Epithelial cell of prostate (primary cell): ENCODE results near the gene HMGXB3.

Experiments used
- DNase-seq: peaks from one replicate; pipeline ENCODE4 v3.0.0-alpha.2; 2011; ENCODE audit warnings: low read depth, low spot score
- H3K27ac ChIP-seq: fragments of 450-650 bp; 2 replicates; pipeline ENCODE4 v1.5.1; 2017; ENCODE audit warnings: mild to moderate bottlenecking

The HMGXB3 gene

GRCh38 chr5:150000256-150000989 is at the start of gene HMGXB3, which contains the start of gene TIGD6:
Gene HMGXB3 (plus strand): TSS chr5:150000739. CDS start chr5:150004853, 4,114 bp downstream.
Gene TIGD6 (minus strand): TSS chr5:150000654. CDS start chr5:149996348, 4,306 bp downstream.
- H3K27ac ChIP-seq = peak within 1 kb of the TSS; percentile 96
- peak; percentile 55 for DNase-seq

GRCh38 chr5:149951138-149951749 is 49.3 kb upstream of the HMGXB3 start:
- DNase-seq = no peak
- no peak overlapping the region for H3K27ac ChIP-seq

- DNase-seq = no peak
- no peak overlapping the region for H3K27ac ChIP-seq
These were observed 47.0 kb upstream of the HMGXB3 start for GRCh38 chr5:149953436-149954121.

GRCh38 chr5:149954798-149955197 is 45.7 kb upstream of the HMGXB3 start:
- no peak overlapping the region for H3K27ac ChIP-seq
- no peak for DNase-seq

DNA sequence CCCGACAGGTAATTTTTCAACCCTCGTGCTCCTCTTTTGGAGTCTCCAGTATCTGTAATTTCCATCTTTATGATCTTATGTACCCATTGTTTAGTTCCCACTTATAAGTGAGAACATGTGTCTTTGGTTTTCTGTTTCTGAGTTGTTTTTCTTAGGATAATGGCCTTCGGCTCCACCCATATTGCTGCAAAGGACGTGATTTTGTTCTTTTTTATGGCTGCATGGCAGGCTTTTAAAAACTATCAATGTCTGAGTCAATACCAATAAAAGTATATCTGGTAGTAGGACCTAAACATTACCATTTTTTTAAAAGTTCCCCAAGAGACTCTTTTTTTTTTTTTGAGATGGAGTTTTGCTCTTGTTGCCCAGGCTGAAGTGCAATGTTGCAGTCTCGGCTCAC is 43.9 kb upstream of the HMGXB3 start:
- no peak for DNase-seq
- no peak overlapping the region for H3K27ac ChIP-seq

- no peak overlapping the region for H3K27ac ChIP-seq
- DNase-seq = no peak
These were observed 42.7 kb upstream of the HMGXB3 start for GRCh38 chr5:149957855-149958254.

DNA sequence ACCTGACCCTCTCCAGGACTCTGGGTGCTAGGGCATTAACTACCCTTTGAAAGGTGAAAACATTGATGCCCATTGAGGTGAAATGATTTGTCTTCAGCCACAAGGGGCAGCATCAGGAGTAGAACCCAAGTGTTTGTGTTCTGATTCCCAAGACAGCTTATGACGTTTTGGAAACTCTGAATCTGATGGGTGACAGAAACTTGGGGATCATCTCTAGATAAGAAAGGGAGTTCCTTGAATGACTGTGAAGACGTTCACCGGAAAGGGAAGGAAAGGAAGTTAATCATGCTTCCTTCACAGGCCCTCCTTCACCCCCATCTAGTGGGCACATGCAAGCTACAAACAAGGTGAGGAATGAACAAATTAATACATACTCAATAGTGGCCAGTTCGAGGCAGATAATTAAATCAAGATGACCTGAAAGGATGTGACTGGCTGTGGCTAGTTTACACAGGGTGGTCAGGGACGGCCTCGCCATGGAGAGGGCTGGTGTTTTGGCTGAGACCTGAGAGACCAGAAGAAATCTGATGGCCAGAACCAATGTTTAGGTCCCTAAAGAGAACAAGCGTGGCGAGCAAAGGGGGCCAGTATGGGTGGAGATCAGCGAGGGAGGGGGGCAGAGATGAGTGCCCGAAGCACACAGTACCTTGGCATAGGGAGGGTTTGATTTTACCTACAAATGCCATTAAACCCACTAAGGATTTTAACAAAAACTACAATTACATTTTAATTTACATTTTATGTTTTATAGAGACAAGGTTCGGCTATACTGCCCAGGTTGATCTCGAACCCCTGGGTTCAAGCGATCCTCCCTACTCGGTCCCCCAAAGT is 40.9 kb upstream of the HMGXB3 start:
- H3K27ac ChIP-seq = peak overlapping the region; percentile 89
- DNase-seq = peak; percentile 41

GRCh38 chr5:149960272-149961185 is 40.0 kb upstream of the HMGXB3 start, which contains the start of gene SLC26A2:
Gene SLC26A2 (plus strand): TSS chr5:149960758. CDS start chr5:149977653, 16,895 bp downstream.
- peak within 1 kb of the TSS; percentile 89 for H3K27ac ChIP-seq
- DNase-seq = peak; percentile 77

GRCh38 chr5:149961186-149961685 is 39.3 kb upstream of the HMGXB3 start:
- no peak for DNase-seq
- peak overlapping the region; percentile 89 for H3K27ac ChIP-seq

GRCh38 chr5:149961957-149962409 is 38.6 kb upstream of the HMGXB3 start:
- DNase-seq = no peak
- H3K27ac ChIP-seq = no peak overlapping the region

DNA sequence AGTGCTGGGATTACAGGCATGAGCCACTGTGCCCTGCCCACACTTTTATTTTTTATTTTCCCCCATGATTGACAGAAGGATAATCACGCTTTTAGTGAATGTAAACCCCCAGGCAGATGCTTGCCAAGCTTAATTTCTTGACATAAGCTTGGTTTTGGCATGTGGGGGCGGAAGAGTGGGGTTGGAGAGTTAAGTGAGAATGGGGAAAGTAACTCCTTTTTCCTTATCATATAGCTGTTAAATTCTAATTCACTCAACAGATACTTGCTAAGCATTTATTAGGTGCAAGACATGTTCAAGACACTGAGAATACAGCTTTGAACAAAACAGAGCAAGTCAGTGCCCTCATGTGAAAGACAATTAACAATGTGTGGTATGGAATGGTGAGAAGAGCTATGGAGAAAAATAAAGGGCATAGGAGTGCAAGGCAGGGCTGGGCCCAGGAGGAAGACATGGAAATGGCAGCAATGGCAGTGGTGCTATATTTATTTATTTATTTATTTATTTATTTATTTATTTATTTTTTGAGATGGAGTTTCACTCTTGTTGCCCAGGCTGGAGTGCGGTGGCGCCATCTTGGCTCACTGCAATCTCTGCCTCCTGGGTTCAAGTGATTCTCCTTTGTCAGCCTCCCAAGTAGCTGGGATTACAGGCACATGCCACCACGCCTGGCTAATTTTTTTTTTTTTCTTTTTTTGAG is 37.8 kb upstream of the HMGXB3 start:
- no peak overlapping the region for H3K27ac ChIP-seq
- DNase-seq = no peak

DNA sequence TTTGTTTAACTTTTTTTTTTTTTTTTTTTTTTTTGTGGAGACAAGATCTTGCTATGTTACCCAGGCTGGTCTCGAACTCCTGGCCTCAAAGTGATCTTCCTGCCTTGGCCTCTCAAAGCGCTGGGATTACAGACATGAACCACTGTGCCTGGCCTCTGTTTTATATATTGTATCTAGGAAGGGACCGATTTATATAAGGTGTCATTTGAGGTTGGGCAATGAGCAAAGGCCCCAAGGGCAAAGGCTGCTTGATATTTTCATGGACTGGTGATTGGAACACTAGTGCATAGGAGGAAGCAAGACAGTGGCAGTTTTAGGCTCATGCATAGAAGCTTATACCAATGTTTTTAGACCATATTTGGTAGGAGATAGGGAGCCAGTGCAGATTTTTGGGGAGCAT is 36.8 kb upstream of the HMGXB3 start:
- DNase-seq = no peak
- H3K27ac ChIP-seq = no peak overlapping the region

DNA sequence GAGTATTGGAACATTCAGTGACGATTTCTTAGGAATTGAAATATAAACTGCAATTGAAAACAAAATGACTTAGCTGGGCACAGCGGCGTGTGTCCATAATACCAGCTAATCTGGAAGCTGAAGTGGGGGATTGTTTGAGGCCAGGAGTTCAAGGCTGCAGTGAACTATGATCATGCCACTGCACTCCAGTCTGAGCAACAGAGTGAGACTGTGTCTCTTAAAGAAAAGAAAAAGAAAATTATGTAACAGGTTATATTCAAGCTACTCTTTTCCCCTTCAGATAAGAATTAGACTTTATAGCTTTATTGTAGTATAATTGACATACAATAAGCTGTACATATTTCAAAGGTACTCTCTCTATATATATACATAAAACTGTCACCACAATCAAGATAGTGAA is 33.6 kb upstream of the HMGXB3 start:
- no peak for DNase-seq
- no peak overlapping the region for H3K27ac ChIP-seq

GRCh38 chr5:149969181-149969930 is 31.2 kb upstream of the HMGXB3 start:
- no peak for DNase-seq
- H3K27ac ChIP-seq = no peak overlapping the region

GRCh38 chr5:149975409-149975808 is 25.1 kb upstream of the HMGXB3 start:
- no peak for DNase-seq
- no peak overlapping the region for H3K27ac ChIP-seq

DNA sequence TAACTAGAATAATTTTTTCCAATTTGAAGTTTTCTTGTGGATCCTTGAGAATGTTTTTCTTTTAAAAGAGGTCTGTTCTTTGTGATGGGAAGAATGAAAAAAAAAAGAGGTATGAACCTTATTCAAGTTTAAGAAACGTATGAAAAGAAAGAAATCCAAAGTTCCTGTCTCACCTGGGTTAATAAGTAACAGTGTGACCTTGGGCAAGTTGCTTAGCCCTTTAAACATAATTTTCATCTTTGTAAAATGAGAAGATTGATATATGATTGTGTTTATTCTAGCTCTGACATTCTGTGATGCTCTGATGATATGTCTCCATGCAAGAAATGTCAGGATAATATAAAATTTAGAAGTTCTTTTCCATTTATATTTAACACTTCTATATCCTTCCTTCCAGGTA is 20.6 kb upstream of the HMGXB3 start:
- H3K27ac ChIP-seq = no peak overlapping the region
- no peak for DNase-seq

GRCh38 chr5:149981206-149981605 is 19.3 kb upstream of the HMGXB3 start:
- no peak overlapping the region for H3K27ac ChIP-seq

GRCh38 chr5:149982505-149982904 is 18.0 kb upstream of the HMGXB3 start:
- DNase-seq = no peak
- H3K27ac ChIP-seq = no peak overlapping the region

More at GRCh38 chr5:149981206-149981605, 19.3 kb upstream of the HMGXB3 start:
- DNase-seq = no peak
